ENCODE measurements around the gene BMP2K. TPM values are rescaled to one million over a fixed set of nuclear protein-coding genes. Genes with fewer than 3 reads are reported as not detected.

Gene BMP2K
- 45.6 TPM for total RNA-seq
- long read RNA-seq, partial matches to known transcripts = 6 of 14 reads
- long read RNA-seq, other reads (novel, unspliced or antisense) = 7 of 14 reads

DNA sequence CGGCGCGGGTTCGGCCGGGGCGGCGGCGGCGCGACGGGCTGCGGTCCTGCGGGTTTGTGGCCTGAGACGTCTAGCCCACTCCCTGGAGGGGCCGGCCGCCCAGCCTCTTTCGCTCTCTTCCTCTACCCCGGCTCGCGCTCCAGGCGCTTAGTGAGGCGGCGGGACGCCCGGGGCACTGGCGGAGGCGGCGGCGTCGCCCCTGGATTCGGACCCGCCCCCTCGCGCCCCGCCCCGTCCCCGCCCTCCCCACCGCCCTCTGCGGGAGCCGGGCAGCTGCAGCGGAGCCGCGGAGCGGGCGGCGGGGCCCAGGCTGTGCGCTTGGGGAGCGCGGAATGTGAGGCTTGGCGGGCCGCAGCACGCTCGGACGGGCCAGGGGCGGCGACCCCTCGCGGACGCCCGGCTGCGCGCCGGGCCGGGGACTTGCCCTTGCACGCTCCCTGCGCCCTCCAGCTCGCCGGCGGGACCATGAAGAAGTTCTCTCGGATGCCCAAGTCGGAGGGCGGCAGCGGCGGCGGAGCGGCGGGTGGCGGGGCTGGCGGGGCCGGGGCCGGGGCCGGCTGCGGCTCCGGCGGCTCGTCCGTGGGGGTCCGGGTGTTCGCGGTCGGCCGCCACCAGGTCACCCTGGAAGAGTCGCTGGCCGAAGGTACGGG lies at the start of gene BMP2K:
TSS of gene BMP2K (plus strand) at position 272 of the 650 bp plus-strand sequence. CDS start at position 466, 194 bp downstream.
- intact Hi-C loops (cut with DNase I) = no loop called here
- peak; percentile 93 for DNase-seq

DNA sequence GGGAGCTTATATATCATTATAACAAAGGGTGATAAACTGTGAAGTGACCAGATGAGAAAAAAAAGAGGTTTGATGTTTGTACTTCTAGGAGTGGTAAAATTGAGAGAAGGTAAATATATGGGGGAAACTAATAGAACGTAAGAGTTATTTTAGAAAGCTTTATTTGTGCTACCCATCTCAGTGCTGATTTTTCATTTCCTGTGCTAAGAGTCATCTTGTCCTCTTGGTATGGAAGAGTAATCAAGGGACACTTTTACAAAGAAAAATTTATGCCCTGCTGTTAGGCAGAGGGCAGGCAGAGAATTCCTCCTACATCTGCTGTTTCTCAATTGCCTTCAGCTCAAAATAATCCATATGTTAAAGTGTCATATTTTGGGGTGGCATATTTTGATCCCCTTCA lies 49.6 kb upstream of the BMP2K start:
- no peaks in the 10 kb centered on the region for H3K4me1 ChIP-seq
- DNase-seq = no peak
- no peak overlapping the region for H3K27ac ChIP-seq
- H3K27me3 ChIP-seq = no peaks in the 10 kb centered on the region
- H3K4me3 ChIP-seq = no peak overlapping the region
- no peaks in the 10 kb centered on the region for H3K36me3 ChIP-seq
- intact Hi-C loops (cut with DNase I) = no loop called here
- ATAC-seq = no peak
- H3K9me3 ChIP-seq = no peaks in the 10 kb centered on the region
- TF ChIP-seq, protein P1, sequence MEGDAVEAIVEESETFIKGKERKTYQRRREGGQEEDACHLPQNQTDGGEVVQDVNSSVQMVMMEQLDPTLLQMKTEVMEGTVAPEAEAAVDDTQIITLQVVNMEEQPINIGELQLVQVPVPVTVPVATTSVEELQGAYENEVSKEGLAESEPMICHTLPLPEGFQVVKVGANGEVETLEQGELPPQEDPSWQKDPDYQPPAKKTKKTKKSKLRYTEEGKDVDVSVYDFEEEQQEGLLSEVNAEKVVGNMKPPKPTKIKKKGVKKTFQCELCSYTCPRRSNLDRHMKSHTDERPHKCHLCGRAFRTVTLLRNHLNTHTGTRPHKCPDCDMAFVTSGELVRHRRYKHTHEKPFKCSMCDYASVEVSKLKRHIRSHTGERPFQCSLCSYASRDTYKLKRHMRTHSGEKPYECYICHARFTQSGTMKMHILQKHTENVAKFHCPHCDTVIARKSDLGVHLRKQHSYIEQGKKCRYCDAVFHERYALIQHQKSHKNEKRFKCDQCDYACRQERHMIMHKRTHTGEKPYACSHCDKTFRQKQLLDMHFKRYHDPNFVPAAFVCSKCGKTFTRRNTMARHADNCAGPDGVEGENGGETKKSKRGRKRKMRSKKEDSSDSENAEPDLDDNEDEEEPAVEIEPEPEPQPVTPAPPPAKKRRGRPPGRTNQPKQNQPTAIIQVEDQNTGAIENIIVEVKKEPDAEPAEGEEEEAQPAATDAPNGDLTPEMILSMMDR (IDR thresholded peaks at IDR 0.05) = no peak

More for the DNA sequence above, at the start of gene BMP2K:
- H3K4me3 ChIP-seq = peak within 1 kb of the TSS; percentile 83
- TF ChIP-seq, protein P1 (IDR thresholded peaks at IDR 0.05) = peak; percentile 15
- H3K4me1 ChIP-seq = peaks cover 37% of the 10 kb centered on the region
- ATAC-seq = peak; percentile 95
- H3K27ac ChIP-seq = peak within 1 kb of the TSS; percentile 100
- H3K9me3 ChIP-seq = no peaks in the 10 kb centered on the region
- no peaks in the 10 kb centered on the region for H3K27me3 ChIP-seq
- no peaks in the 10 kb centered on the region for H3K36me3 ChIP-seq

DNA sequence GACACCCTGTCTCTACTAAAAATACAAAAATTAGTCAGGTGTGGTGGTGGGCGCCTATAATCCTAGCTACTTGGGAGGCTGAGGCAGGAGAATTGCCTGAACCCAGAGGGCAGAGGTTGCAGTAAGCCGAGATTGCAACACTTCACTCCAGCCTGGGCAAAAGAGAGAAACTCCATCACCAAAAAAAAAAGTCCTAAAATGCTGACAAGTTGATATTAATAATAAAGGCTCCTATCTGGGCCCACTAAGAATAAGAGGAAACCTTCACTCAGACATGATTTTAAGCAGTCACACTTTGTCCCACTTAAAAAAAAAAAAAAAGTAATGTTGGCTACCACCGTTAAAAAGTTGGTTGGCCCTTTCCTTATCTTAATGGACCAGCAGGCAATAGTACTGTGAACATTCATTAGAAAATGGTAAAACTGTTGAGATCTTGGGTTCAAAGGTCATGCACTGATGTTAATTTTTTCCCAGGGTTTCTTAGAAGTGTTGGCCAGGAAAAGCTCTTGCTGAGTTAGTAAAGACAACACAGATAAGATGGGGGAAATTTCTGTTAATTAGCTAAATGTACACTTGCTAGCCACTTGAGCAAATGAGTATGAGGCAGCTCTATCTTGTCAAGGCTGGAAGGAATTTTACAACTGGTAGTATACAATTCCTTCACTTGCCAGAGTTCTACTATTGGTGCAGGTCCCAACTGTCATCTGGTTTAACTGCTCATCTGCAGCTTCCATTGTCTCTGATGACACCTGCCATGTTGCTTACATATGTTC lies 43.6 kb upstream of the BMP2K start:
- Histone ChIP-seq H3K36me3 (no peaks in the 10 kb centered on the region), H3K27ac (no peak overlapping the region), H3K4me1 (no peaks in the 10 kb centered on the region), H3K27me3 (no peaks in the 10 kb centered on the region), H3K9me3 (no peaks in the 10 kb centered on the region), H3K4me3 (no peak overlapping the region)
- ATAC-seq (no peak), DNase-seq (no peak)
- TF ChIP-seq, protein P1 (IDR thresholded peaks at IDR 0.05) = no peak
- intact Hi-C loops (cut with DNase I) = no loop called here

DNA sequence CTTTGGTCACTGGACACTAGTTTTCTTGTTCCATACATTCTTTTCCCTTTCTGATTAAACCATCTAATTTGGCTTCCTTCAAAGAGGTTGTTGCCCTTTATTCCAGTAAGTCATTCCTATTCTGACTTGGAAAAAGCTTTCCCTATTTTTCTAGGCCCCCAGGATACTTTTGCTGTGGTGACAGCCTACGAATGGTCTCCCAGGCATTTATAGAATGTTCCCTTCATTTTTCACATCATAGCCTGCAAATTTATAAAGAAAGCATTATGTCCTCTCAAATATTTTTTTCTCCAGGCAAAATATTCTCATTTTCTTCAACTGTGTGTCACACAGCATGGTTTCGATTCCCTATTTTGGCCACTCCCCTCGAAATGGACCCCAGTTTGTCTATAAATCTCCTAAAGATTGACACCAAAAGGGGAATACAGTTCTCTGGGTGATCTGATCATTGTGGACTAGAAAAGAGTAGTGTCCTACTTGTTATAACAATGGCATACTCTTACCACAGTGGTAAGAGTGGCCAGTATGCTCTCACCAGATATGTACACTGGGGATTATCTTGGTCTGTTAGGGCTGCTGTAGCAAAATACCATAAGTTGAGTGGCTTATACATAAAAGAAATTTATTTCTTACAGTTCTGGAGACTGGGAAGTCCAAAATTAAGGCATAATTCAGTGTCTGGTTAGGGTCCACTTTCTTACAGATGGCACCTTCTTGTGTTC lies 41.5 kb upstream of the BMP2K start:
- ATAC-seq (no peak), DNase-seq (no peak)
- Histone ChIP-seq H3K27ac (no peak overlapping the region), H3K4me1 (no peaks in the 10 kb centered on the region), H3K4me3 (no peak overlapping the region), H3K27me3 (no peaks in the 10 kb centered on the region), H3K9me3 (no peaks in the 10 kb centered on the region), H3K36me3 (no peaks in the 10 kb centered on the region)
- intact Hi-C loops (cut with DNase I) = no loop called here
- TF ChIP-seq, protein P1 (IDR thresholded peaks at IDR 0.05) = no peak

DNA sequence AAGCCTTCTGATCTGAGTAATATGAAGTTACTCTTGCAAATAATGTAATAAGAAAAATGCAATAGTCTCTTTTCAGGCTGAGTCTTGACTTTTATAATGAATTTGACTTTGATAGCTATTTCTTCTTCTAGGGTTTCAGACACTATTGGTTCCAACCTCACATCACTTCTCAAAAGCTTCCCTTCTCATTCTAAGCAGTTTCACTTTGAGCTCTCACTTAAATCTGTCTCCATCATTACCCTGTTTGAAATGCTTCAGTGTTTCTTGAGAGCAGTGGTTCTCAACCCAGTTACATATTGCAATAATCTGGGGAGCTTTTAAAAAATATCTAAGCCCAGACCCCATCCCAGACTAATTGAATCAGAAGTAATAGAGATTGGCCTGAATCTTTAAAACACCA lies 40.5 kb upstream of the BMP2K start:
- no peaks in the 10 kb centered on the region for H3K27me3 ChIP-seq
- no peak overlapping the region for H3K27ac ChIP-seq
- H3K36me3 ChIP-seq = no peaks in the 10 kb centered on the region
- no peak for DNase-seq
- ATAC-seq = no peak
- TF ChIP-seq, protein P1 (IDR thresholded peaks at IDR 0.05) = no peak
- intact Hi-C loops (cut with DNase I) = no loop called here
- H3K4me1 ChIP-seq = no peaks in the 10 kb centered on the region
- H3K4me3 ChIP-seq = no peak overlapping the region
- H3K9me3 ChIP-seq = no peaks in the 10 kb centered on the region
